PC-3 (cell line): ENCODE results near the gene CORO2B.

Experiments
- EZH2 ChIP-seq: fragments of 300-600 bp; sonication (generic); IDR thresholded peaks from one replicate; pipeline ENCODE4 v1.6.1; 2017; ENCODE audit warnings: antibody characterized with exemption, mild to moderate bottlenecking, low read length; ENCODE audit not compliant: unreplicated experiment
- EZH2phosphoT487 ChIP-seq: fragments of 300-600 bp; sonication (generic); IDR thresholded peaks from 2 replicates; pipeline ENCODE4 v1.6.1; 2018; ENCODE audit warnings: mild to moderate bottlenecking, antibody characterized with exemption, low read length, borderline replicate concordance
- TF ChIP-seq, protein P1 (sequence below): fragments of 300-600 bp; sonication (generic); conservative IDR thresholded peaks from 2 replicates; pipeline ENCODE4 v1.5.1; 2017; ENCODE audit warnings: antibody characterized with exemption, low read depth, mild to moderate bottlenecking, low read length

DNA sequence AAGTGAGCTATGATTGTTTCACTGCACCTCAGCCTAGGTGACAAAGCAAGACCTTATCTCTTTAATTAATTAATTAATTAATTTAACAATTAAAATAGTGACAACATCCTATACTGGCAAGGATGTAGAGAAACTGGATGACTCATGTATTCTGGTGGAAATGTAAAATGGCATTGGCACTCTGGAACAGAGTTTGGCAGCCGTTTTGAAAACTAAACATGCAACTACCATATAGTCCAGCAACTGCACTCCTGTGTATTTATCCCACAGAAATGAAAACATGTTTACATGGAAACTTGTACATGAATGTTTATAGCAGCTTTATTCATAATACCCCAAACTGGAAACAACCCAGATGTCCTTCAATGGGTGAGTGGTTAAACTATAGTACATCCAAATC is 185.3 kb downstream of the CORO2B start:
- TF ChIP-seq, protein P1, sequence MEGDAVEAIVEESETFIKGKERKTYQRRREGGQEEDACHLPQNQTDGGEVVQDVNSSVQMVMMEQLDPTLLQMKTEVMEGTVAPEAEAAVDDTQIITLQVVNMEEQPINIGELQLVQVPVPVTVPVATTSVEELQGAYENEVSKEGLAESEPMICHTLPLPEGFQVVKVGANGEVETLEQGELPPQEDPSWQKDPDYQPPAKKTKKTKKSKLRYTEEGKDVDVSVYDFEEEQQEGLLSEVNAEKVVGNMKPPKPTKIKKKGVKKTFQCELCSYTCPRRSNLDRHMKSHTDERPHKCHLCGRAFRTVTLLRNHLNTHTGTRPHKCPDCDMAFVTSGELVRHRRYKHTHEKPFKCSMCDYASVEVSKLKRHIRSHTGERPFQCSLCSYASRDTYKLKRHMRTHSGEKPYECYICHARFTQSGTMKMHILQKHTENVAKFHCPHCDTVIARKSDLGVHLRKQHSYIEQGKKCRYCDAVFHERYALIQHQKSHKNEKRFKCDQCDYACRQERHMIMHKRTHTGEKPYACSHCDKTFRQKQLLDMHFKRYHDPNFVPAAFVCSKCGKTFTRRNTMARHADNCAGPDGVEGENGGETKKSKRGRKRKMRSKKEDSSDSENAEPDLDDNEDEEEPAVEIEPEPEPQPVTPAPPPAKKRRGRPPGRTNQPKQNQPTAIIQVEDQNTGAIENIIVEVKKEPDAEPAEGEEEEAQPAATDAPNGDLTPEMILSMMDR: no peak
- no peak for TF ChIP-seq EZH2
- TF ChIP-seq EZH2phosphoT487: no peak
